ENCODE data around the gene SP6.

DNA sequence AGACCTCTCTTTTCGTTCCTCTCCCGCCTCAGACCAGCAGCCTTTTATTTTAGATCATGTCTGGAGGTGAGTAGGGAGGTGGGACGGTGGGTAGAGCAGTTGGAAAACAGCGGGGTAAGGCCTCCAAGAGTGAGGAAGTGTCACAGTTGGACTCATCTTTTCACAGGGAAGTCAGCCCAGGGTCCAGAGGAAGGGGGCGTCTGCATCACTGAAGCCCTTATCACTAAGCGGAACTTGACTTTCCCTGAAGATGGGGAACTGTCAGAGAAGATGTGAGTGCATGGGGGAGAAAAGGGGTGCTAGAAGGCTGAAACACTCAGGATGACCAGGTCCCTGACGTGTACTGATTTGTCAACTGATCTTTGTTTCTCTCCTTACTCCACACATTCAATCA is 19.0 kb downstream of the SP6 start:
- TF ChIP-seq, protein P1, sequence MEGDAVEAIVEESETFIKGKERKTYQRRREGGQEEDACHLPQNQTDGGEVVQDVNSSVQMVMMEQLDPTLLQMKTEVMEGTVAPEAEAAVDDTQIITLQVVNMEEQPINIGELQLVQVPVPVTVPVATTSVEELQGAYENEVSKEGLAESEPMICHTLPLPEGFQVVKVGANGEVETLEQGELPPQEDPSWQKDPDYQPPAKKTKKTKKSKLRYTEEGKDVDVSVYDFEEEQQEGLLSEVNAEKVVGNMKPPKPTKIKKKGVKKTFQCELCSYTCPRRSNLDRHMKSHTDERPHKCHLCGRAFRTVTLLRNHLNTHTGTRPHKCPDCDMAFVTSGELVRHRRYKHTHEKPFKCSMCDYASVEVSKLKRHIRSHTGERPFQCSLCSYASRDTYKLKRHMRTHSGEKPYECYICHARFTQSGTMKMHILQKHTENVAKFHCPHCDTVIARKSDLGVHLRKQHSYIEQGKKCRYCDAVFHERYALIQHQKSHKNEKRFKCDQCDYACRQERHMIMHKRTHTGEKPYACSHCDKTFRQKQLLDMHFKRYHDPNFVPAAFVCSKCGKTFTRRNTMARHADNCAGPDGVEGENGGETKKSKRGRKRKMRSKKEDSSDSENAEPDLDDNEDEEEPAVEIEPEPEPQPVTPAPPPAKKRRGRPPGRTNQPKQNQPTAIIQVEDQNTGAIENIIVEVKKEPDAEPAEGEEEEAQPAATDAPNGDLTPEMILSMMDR (IDR thresholded peaks at IDR 0.05), result no peak
- TF ChIP-seq POLR2A (IDR thresholded peaks at IDR 0.05), result no peak

Data from thyroid gland (tissue), 4 donors.